ENCODE results near the gene EXOC6B.

Gene EXOC6B

DNA sequence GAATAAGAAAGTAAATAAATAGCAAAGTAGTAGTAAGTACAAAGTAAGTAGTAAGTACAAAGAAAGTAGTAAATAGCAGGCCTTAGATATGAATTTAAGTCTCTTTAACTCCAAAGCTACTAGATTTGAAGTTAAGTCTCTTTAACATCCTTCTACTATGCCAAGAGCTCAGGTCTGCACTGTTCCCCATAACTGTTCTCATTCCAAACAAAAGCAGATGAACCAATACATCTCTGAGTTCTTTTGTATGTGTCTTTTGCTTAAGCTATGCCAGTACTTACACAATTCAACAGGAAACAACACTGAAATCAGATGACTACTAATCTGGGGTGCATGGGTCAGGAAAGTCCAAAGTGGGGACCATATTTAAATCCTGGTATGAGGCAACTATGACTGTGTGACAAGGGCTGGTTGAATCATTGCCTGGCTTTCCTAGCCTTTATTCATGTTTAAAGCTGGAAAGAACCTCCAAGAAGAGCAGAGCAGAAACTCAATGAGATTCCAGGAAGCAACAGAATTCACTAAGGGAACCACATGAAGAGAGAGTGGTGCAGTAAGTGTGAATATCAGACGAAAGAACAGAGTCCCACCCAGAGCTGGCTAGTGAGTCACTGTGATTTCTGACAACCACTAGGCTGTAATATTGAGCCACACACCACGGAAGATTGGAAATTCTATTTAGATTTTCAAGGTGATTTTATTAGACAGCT lies 627.1 kb downstream of the EXOC6B start:
- no peak for DNase-seq

DNA sequence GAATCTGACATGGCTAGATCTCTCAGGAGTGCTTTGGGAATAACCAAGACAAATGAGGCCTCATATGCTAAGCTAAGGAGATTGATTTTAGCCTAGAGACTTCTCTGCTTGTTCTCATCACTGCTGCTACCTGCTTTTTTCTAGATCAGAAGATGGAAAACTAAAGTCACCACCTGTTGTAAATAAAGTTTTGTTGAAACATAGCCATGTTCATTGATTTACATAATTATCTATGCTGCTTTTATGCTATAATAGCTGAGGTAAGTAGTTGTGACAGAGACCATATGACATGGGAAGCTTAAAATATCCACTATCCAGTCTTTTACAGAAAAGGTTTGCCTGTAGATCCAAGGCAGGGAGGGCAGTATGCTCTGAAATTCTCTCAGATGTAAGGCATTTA lies 632.1 kb downstream of the EXOC6B start:
- no peak for DNase-seq

- DNase-seq = no peak
Observed at GRCh38 chr2:72191441-72191840, 634.4 kb downstream of the EXOC6B start.

DNA sequence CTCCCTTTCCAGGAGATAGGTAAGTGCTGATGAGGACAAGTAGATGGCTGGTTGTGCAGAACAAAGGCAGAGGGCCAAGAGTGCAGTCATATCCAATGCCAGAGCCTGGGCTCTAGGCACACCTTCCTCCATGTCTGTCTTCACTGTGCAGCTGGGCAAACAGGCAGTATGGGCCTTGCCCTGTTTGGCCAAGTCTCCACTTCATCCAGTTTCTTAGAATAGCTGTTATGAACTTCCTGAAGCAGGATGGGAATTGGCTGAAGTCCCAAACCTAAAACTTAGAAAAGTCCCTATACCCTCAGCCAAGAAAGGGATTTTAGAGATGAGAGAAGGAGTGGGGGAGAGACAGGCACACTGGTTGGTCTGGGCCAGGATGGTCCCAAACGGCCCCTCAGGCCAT lies 640.6 kb downstream of the EXOC6B start:
- DNase-seq = no peak

GRCh38 chr2:72183466-72183865 lies 642.4 kb downstream of the EXOC6B start:
- DNase-seq = no peak

DNA sequence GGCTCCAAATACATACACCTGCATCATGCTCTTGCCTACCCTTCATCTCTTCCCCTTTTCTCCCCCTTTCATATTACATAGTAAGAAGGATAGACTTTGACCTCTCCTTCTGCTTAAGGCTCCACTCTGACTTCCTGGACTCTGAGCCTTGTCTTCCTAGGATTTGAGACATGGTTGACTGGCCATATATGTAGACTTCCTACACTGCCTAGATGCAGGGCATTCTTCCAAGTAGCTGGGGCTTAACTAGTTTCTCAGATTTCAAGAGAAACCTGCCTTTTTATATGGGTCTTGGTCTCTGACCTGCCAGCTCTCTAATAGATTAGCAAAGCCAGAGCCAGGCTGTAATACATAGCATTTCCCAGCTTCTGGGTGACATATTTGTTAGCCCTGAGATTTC lies 642.8 kb downstream of the EXOC6B start:
- DNase-seq = no peak

GRCh38 chr2:72182547-72182946 lies 643.3 kb downstream of the EXOC6B start:
- DNase-seq = no peak

DNA sequence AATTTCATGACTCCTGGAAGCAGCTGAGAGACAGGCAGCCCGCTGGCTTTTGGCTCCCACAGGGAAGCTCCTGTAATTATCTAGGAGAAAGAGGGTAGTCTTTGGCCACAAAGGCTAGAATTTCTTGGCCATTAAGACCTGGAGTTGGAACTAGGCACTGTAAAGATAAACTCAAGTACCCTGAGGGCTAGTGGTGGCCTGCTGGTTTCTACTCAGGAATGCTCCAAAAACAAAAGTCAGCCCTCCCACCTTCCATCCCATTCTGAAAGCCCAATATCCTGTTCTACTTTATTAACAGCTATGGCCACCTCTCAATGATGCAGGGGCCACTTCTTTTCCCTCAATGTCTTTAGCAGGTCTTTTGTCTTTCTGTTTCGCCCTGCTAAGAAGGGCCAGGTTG lies 644.2 kb downstream of the EXOC6B start:
- no peak for DNase-seq

DNA sequence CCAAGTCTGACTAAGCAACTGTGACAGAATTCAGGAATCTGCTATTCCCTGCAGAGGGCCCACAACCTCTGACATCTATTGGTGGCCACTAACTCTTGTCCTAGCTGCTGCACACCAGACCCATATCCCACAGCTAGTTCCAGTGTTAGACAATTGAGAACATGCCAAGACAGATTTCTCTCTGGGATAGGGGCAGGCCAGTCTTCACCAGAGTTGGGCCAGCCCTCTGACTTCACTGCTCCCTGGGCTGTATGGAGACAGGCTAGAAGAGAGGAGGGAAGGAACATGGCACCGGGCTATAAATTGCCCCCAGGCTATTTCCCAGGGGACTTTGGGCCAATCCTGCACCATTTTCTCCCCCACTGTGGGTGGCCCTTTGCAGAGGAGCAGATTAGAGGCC lies 645.5 kb downstream of the EXOC6B start:
- DNase-seq = no peak

DNA sequence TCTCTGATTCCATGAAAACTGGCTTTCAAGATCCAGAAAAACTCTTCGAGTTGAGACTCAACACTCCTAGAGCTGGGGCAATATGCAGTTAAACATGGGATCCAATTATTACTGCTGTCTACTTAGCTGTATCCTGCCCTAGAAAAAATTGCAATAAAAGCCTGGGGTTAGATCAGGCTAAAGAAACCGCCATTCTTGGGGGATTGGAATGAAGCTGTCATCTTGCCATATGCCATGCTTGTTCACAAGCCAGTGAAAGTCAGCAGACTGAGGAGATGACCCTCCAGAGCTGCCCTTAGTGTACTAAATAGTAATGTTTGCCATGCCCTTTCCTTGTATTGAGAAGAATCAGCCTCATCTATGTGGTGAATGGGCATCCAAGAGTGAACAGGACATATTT lies 647.3 kb downstream of the EXOC6B start:
- no peak for DNase-seq

DNA sequence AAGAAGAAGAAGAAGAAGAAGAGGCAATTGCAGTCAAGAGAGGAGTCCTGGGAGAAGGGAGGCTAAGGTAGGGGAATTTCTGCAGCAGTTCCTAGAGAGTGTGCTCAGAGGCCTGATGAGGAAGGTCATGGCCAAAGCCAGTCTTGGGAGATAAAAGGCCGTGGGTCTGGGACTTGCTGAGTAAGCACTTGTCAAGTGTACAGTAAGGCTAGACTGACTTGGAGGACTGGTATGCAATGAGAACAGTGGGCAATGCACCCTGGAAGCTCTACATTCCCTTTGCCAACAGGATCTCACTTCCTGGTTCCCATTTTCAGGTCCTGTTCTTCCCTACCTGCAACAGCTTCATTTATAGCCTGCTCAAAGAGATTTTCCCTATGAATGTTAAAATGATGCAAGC lies 649.6 kb downstream of the EXOC6B start:
- DNase-seq = no peak

DNA sequence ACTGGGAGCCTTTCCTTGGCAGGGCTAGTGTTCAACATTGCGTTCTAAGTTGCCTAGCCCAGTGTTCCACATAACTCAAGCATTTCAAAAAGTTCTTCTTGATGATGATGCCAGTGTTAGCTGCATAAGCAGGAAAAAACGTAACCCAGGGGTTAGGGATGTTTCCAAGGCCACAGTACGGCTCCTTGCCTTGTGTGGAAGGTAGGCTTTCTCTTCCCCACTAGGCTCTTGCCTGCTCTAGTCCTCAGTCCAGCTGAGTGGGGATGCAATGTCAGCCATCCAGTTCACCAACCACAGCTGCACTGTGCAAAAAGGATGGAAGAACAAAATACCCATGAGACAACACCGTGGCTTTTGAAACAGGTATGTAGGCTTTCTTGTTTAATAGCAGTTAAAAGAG lies 650.2 kb downstream of the EXOC6B start:
- no peak for DNase-seq

GRCh38 chr2:72173640-72174321 lies 652.1 kb downstream of the EXOC6B start:
- DNase-seq = peak; percentile 43

- no peak for DNase-seq
Observed at GRCh38 chr2:72172478-72172877, 653.4 kb downstream of the EXOC6B start.

GRCh38 chr2:72166279-72166678 lies 659.6 kb downstream of the EXOC6B start:
- no peak for DNase-seq

GRCh38 chr2:72165792-72166191 lies 660.0 kb downstream of the EXOC6B start:
- DNase-seq = no peak

DNA sequence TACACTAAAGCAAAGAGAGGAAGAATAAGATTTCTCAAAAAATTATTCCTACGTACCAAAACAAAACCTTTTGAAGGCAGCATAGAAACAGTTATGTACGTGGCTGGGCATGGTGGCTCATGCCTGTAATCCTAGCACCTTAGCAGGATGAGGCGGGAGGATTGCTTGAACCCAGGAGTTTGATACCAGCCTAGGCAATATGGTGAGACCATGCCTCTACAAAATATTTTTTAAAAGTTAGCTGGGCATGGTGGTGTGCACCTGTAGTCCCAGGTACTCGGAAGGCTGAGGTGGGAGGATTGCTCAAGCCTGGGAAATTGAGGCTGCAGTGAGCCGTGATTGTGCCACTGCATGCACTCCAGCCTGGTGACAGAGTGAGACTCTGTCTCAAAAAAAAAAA lies 663.3 kb downstream of the EXOC6B start:
- no peak for DNase-seq

DNA sequence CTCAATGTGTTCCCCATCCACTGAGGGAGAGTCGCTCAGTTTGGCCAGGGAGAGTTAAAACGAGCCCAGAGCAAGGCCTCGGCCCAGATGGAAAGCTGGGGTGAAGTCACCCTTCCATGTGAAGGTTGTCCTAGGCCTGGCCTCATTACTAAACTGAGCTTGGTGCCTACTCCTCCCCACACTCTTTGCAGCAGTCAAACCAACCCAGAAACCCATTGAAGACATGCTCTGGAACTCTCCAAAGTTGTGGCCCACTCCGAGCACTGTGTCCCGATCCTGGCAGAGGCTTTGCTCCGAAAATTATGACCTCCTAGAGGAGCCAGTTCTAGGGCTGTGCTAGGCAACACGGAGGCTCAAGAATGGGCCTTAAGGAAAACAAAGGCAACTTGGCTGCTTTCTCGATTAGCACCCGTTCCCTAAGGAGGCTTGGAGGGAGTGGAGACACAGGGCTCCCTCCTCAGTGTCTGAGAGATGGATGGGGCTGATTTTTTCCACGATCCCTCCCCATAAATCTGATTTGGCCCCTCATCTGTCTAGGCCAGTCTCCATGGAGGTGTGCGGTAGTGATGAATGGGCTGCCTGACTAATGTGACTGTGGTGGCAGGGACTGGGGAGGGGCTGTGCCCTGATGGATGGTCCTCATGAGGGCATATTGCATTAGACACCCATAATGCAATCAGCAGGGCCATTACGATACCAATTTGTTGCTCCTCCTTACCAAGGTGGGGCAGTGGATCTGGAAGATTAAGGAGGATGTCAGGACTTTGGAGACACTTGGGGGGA lies 666.4 kb downstream of the EXOC6B start:
- no peak for DNase-seq

DNA sequence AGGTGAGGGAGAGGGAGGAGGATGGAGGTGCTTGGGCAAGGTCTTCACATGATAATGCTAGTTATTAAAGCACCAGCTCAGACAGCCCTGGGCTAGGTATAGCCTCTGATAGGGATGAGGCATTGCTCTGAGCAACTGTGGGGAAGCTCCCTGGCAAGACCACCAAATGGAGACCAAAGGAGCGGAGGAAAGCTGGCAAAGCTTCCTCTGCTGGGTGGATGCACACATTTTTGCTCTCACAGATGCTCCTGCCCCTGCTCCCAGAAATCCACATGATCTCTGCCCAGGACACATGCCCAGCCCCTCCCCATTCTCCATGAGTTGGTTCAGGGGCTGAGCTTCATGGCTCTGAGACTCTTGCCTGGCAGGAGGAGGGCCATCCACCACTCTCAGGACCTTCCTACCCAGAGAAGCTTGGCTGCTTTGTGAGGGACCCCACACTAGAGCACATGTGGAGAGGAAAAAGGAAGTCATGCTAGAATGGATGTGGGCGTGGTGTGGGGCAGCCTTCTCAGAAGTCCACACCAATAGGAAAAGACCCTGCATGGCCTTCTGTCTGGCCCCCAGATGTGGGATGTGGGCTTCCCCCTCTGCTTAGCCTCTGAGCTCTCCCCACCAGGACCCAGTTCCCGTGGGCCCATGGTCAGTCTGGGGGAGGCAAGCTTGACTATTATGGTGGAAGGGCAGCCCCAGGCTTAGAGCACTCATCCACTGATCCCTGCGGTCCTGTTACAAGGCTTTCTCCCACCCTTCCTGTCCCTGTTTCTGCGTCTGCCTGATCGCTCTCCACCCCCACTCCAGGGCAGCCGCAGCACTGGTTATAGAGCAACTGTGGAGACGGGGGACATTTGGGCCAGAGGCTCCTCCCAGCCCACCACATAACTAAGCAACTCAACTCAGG lies 667.7 kb downstream of the EXOC6B start:
- no peak for DNase-seq

- no peak for DNase-seq
Observed at GRCh38 chr2:72156872-72157271, 669.0 kb downstream of the EXOC6B start.

GRCh38 chr2:72155737-72156136 lies 670.1 kb downstream of the EXOC6B start:
- no peak for DNase-seq

- no peak for DNase-seq
Observed at GRCh38 chr2:72155151-72155550, 670.7 kb downstream of the EXOC6B start.

Data from eye (tissue), 1 donor.